GM12875 (cell line): ENCODE measurements around the gene EPHB2.

Source experiments
- H3K4me3 ChIP-seq: one replicate; pipeline ENCODE4 v1.5.1; 2011; ENCODE audit warnings: low read depth, low read length, control low read depth
- TF ChIP-seq, protein P1 (sequence below): IDR thresholded peaks from 2 replicates; pipeline ENCODE4 v1.5.1; 2011; ENCODE audit warnings: low read depth, mild to moderate bottlenecking, control low read depth, inconsistent platforms, low read length, moderate library complexity, borderline replicate concordance; ENCODE audit not compliant: insufficient read depth

EPHB2 gene

GRCh38 chr1:22747021-22747734 lies 36.5 kb downstream of the EPHB2 start:
- TF ChIP-seq, protein P1, sequence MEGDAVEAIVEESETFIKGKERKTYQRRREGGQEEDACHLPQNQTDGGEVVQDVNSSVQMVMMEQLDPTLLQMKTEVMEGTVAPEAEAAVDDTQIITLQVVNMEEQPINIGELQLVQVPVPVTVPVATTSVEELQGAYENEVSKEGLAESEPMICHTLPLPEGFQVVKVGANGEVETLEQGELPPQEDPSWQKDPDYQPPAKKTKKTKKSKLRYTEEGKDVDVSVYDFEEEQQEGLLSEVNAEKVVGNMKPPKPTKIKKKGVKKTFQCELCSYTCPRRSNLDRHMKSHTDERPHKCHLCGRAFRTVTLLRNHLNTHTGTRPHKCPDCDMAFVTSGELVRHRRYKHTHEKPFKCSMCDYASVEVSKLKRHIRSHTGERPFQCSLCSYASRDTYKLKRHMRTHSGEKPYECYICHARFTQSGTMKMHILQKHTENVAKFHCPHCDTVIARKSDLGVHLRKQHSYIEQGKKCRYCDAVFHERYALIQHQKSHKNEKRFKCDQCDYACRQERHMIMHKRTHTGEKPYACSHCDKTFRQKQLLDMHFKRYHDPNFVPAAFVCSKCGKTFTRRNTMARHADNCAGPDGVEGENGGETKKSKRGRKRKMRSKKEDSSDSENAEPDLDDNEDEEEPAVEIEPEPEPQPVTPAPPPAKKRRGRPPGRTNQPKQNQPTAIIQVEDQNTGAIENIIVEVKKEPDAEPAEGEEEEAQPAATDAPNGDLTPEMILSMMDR, result no peak
- no peak overlapping the region for H3K4me3 ChIP-seq

GRCh38 chr1:22747735-22748073 lies 37.1 kb downstream of the EPHB2 start:
- no peak overlapping the region for H3K4me3 ChIP-seq
- TF ChIP-seq, protein P1, result no peak

- TF ChIP-seq, protein P1, result 0 out of 2 replicates have a peak, but pooled peaks have one; percentile 10
- no peak overlapping the region for H3K4me3 ChIP-seq
These were observed 38.9 kb downstream of the EPHB2 start for GRCh38 chr1:22749503-22749902.

DNA sequence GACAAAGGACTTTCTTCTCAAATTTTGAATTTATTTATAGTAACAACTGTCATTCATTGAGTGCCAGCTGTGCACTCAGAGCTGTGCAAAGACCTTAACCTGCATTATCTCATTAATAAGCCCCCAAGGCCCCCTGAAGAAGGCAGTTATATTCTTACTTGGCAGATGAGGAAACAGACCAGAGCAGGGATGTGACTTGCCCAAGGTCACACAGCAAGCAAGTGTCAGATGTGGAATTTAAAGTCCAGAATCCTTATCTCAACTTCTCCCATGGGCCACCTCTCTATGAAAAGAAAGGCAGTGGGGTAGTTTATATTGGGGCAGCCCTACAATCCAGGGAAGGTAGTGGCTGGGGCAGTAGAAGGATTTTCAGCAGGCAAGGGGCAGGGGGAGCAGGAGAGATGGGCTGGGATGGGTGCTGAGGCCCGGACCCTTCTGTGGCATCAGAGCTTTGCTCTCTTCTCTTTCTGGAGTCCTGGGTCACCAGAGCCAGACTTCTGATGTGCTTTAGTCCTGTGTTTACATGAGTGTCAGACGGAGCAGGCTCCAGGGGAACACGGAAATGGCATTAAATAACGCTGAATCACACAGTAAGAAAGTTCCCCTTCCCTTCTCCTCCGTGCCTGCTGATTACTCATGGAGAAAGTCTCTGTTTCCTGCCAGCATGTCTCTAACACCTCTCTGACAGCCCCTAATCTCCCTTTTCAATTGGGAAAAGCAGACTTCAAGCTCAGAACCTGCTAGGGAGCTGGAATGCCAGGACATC lies 39.5 kb downstream of the EPHB2 start:
- peak overlapping the region; percentile 5 for H3K4me3 ChIP-seq
- TF ChIP-seq, protein P1, result no peak

GRCh38 chr1:22750685-22751051 lies 40.0 kb downstream of the EPHB2 start:
- H3K4me3 ChIP-seq, result no peak overlapping the region
- TF ChIP-seq, protein P1, result no peak

DNA sequence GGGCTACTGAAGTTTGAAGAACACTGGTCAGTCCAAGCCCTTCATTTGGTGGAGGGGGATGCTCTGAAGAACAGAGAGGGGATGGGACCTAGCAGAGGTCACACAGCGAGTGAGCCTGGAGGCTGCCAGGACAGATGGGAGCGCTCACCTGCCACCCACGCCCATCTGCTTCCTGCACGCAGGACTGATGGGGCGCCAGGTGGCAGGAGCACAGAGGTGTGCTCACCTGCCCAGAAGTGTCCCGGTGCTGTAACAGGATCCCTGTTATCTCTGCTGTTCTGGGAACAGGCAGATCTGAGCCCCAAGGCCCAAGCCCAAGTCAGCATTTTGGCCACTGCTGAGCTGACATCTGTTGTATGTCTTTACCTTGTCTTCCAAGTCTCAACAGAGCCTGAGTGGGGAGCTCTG lies 40.5 kb downstream of the EPHB2 start:
- no peak overlapping the region for H3K4me3 ChIP-seq
- TF ChIP-seq, protein P1, result no peak

- TF ChIP-seq, protein P1, result no peak
- H3K4me3 ChIP-seq, result no peak overlapping the region
These were observed 41.7 kb downstream of the EPHB2 start for GRCh38 chr1:22752339-22752738.
